Inflammatory macrophage treated with lipopolysaccharide for 1 hour (primary cell): ENCODE data around the gene SLC6A20.
"Not testable (repeated sequence)": the region's sequence is repeated elsewhere in the genome, so short reads cannot be mapped to it uniquely, and the experiment has no call there.

Experiments
- DNase-seq, 2 donors: peaks; one replicate each; pipeline ENCODE4 v3.0.0-alpha.2; 2020 to 2022

The SLC6A20 gene

DNA sequence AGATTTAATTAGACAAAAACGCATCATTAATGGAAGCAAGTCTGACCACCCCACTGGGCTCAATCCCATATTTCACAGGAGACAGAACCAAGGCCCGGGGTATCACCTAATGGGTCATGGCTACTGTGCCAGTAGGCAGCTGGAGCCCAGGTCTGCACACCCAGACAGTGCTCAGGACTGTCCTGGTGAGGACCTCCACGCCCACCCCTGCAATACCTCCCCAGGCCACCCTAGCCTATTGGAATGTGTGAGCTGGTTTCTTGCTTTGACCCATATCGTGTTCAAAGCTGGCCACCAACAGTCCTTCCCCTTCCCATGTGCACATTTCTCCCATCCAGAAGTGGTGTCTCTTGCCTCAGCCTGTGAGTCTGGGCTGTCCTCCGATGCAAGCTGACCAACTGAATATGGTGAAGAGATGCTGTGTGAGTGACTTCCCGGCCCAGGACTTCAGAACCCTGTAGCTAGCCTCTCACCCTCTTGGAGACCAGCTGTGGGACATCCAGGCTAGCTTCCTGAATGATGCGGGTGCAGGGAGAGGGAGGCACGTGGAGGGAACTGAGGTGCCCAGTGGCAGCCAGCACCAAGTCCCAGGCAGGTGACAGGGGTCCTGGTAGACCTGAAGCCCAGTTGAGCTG, 19.1 kb downstream of the SLC6A20 start:
- DNase-seq: no peak

DNA sequence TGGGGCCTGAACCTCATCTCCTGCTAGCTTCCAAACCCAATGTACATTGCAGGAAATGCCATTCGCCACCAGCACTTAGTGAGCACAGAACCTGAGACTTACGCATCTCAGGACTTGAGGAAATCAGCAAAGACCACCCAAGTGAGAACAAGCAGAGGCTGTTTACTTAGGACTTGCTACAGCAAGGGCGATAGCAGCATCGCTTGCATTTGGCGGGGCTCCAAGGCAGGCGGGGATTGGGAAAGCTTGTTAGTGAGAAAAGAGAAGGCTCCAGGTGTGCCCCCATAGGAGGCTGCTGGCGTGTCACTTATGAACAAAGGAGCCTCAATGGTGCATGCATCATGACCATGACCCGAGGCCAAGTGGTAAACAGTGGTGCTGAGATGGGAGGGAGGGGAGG, 19.7 kb downstream of the SLC6A20 start:
- no peak for DNase-seq

DNA sequence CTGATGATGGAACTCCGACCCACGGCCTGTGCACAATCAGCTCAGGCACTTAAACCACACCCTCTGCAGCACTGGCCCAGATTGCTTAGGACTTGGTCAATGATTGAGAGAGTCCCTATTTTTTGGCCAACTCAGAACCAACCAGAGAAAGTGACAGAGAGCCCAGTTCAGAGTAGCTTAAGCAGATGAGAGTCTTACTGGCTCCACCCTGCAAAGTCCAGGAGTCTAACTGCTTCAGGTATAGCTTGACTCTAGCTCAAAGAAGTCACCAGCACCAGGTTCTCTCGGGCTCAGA, 20.1 kb downstream of the SLC6A20 start:
- no peak for DNase-seq

DNA sequence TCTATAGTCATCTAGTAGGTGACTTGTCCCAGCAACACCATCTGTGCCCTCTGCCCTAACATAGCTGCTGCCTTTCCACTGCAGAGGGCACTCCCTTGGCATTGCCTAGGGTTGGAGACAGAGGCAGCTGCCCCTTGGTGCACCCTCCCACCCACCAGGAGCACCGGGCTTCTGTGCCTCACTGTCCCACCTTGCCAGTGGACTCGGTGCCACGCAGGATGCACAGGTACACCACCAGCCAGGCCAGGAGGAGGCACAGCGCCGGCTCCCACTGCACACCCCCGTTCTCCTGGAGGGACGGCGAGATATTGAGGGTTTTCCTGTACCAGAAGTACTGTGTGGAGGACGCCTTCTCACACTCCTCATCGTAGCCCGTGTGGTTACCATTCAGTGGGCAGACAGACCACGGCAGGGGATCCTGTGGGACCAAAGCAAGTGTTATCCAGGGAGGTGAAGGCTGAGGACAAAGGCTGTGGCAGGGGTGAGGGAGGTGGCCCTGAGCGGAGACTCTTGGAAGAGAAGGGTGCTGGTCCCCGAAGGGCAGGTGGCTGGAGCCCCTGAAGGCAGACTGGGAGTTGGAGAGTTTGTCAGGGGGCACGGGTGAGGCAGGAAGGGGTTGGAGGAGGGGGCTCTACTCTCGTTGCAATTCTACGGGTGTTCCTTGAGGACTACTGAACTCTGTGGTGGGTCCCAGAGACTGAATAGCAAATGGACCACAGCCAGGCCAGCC, 20.6 kb downstream of the SLC6A20 start:
- DNase-seq: no peak

DNA sequence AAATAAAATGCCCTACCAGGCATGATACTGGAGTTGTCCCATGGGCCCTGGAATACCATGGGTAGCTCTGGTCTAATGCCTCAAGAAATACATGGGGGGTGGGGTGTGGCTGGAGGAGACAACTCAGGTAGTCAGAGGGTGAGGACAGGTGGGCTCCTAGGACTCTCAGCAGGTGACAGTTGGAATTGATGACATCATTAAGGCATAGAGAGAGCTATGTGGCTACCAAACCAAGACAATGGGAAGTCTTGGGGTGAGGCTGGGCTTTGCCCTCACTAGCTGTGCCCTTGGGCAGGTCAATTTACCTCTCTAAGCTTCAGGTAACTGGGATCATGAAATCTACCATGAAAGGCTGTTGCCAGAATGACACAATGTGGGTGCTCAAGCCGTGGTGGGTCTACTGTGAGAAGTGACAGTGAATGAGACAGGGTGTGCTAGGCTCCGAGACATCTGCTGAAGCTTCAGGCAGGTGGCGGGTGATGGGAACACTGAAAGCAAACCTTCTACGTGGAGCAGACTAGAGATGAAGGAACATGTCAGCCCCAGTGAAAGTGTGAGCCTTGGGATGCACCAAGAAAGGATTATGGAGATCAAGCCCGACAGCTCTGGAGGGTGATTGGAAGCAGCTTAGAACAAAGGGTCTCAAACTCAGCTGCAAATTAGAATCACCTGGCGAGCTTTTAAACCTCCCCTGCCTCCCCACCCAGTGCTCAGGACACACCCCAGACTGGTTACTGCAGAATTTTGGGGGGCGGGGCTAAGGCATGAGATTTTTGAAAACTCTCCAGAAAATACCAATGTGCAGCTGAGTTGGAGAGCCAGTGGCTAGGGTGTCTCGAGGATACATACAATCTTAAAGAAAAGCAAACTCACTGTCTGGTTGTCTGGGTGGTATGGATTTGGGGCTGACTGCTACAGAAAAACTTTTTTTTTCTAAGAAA, 21.5 kb downstream of the SLC6A20 start:
- no peak for DNase-seq

DNA sequence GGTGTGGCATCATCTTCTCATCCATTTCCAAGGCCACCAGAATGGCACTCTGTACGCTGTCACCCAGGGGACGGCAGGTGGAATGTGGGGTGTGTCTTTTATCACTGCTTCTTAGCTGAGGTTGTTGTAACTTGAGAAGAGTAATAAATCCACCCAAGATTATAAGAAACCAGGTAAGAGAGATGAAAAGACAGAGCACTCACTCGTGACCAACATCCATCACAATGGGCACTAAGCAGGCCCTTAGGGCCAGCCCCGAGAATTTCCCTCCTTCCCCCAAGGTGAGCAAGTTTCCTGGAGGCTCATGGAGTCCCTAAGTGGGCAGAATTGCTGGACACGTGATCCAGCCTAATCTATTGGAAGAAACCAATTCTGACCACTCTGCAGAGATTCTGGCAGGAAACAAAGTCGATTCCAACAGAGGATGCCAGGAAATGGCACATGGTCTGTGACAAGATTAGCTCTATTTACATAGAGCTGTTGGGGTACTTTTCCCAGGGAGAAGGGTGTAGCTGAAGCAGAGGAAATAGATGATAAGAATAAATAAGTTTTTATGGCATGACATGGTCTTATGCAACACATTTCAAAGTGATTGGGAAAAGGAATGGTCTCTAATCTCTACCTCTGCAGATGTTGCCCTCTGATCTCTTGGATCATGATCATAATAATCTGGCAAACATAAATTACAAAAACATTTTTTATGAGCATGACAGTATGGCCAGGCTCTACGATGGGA, 22.5 kb downstream of the SLC6A20 start:
- DNase-seq: no peak

DNA sequence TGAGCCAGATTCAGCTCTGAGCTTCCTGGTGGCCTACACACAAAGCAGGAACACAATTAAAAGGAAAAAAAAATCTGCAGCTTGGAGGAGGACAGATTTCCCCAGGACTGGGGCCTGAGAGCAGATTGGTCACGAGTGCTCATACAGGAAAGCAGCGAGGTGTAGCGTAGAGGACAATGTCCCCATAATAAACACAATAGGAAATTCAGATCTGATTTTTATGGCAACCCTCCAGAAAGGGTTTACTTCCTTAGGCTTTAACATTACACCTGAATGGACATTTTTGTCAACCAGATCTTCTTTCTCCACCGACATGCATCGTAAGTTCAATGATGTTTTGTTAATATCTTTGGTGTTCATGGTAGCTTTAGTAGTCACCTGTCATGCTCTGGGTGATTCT, 23.3 kb downstream of the SLC6A20 start:
- no peak for DNase-seq

DNA sequence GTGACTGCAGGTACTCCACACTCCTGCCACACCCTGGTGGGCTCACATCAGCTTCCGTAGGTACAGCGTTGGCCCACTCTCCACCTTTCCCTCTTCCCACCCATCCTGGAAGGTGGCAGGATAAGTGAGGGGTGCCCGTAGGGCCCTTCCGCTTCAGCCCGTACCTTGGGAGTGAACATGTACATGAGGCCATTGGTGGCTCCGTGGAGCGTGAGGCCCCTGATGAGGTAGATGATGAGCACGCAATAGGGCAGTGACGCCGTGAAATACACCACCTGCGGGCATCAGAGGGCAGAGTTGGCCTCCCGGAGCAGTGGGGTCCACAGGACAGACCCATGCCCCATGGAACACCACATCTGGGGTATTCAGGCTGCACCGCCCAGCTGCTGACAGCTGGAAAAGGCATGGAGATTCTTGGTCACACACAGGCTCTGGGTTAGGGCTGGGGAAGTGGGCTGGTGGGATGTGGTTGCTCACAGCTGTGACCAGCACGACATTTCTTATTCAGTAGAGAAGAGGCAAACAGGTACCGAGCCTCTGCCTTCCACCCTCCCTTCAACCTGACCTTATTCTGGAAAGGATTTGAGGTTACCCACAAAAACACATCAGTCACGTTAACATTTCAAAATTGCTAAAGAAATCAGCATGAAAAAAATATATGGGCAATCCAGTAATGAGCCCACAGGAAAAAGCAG, 23.8 kb downstream of the SLC6A20 start:
- DNase-seq: no peak

DNA sequence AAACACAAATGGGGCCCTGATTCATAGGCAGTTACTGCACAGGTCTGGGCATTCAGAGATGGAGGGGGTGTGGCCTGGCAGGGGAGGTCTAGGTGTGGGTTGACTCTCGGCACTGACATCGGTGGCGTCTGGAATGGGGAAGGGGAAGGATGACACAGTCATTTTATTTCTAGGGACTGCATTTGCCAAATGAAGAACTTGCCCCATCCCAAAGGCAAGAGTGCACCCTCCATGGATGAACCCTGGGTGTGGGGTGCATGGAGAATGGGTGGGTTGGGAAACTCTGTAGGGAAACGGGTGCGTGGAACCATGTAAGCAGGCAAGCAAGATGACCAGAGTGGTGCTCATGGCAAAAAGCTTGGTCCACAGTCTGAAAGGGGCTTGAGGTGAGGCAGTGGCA, 24.5 kb downstream of the SLC6A20 start:
- DNase-seq: no peak

DNA sequence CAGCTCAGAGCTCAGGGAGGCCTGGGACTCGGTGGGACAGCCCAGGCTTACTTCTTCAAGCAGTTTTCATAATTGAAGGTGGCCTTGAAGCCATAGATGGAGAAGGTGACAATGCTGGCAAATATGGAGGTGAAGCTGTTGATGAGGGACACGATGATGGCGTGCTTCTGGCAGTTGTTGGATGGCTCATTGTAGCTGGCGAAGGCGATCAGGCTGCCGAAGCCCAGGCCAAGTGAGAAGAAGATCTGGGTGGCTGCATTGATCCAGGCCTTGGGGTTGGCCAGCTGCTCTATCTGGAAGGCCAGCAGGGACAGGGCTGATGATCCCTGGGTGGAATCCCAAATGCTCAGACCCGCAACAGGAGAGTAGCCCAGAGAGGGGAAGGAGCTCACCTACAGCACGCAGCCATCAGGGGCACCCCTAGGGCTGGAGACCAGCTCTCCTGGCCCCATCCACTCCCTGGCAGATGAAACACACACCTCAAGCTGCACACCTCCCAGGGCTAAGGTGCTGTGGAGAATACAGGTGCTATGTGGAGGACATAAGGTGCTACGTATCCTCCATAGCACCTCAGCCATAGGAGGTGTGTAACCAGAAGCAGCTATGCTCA, 25.1 kb downstream of the SLC6A20 start:
- no peak for DNase-seq

DNA sequence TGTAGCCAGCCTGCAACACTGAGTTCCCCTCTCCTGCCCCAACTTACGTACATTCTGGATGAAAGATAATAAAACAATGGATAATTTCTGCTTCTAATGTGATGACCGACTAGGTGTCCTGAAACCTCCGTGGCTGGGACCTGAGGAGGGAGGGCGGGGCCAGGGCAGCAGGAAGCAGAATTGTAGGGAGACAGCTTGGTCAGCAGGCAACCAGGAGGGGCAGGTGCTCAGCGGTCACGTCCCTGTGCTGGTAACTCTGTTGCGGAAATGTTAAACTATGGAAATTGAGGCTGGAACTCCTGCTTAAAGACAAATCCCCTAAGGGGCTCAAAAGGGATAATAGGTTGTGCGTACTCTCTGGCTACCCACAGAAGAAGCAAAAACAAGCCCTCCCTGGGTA, 30.4 kb downstream of the SLC6A20 start:
- DNase-seq: no peak

DNA sequence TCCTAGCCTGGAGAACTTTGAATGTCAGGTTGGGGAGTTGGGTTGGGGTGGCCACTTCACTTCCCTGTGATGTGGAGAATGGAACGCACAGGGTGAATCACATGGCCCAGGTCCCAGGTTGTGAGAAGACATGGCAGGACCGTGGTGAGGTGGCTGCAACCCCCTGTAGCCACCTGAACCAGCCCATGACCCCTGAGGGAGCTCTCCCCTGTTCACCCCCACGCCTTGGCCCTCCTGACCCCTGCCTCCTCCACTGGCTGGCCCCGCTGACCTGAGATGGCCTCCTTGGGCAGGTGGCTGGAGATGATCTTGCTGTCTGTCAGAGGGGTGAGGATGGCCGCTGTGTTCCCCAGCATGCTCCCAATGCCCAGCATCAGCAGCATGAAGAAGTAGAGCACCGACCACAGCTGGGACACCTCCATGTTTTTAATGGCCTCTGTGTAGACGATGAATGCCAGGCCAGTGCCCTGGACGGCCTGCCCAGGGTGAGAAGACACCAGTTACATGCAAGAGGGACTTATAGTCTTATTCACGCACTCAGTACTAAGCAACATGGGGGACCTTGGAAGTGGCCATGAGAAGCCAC, 31.0 kb downstream of the SLC6A20 start:
- no peak for DNase-seq

DNA sequence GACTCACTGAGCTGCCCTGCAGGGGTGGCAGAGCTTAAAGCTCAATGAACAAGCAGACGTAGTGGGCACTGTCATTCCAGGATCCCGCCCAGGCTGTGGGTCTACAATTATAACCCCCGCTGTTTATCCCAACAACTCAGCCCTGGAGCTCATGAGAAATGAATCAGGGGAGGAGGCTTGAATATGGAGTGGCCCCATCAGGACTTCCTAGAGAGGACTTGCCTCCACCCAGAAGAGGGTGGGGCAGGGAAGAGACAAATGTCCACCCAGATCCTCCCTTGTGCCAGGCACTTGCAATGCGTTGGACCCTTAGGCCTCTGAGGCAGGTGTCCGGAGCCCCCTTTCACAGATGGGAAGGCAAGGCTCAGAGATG, 33.0 kb downstream of the SLC6A20 start:
- no peak for DNase-seq

DNA sequence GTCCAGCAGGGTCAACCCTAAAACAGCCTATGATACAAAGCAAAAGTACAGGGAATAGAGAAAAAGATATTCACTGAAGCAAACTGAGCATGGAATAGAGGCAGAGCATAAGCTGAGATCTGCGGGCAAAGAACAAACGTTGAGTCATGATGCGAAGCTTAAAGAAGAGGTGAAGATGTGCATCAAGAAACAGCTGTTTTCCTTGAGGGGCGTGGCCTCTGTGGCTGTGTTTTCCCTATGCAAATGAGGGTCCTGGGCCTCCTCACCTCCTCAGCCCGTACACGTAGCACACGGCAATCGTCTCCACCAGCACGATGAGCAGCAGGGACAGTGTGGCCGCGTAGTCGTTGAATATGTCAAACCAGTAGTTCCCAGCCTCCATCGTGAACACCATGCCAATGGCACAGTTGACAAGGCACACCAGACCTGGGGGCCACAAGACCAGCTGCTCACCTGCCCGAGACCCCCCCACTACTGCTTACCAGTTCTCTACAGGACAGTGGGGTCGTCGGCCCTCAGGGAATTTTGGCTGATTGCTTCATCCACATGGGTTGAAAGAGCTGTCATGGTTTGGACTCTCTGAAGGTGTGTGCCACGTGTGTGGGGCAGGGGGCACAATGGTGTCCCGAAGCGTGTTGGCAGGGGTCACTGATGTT, 33.6 kb downstream of the SLC6A20 start:
- no peak for DNase-seq

DNA sequence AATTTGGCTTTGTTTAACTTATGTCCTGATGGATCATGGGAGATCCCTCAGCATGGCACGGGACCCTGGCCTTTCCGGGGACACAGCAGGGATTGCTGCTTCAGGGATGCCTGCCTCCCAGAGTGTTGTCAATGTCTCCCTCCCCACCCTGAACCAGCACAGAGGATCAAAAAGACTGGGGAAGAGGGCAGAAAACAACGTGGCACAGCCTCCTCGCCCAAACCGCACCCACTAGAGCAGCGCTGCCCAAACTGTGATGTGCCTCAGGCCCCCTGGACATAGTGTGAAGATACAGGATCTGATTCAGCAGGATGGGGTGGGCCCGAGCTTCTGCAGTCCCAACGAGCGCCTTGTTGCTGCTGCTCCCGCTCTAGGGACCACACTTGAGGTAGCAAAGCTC, 34.5 kb downstream of the SLC6A20 start:
- no peak for DNase-seq

DNA sequence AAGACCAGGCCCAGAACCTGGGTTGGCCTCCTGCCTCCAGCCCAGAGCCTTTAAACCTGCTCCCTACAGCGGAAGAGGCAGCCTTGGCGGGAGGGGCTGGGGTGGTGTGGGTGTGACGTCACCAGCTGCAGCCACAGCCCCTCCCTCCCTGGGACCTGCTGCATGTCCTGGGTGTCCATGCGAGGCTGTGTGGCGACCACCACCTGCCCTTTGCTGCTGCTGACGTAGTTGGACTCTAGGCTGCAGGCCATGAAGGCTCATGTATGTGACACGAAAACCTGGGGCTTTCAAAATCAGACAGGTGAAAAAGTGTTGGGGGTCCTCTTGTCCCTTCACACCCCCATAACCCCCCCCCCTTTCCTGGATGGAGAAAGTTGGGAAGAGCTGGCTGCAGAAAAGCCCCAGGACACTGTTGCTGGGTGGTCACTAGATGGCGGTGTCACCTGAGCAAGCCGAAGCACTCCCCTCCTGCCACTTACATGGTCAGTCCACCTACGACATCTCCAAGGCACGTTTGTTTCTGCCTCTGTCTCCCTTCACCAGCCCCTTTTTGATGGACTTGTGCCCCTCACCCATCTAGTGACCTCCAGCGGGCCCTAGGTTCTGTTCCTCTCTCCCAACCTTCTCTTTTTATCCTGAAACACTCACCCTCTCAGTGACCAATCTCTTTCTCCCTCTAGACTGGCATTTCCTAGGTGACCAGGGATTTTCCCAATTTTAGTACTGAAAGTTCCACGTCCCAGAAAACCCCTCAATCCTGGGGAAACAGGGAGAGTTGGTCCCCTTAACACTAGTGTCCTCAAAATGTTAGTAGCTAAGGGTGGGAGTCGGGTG, 35.2 kb downstream of the SLC6A20 start:
- peak; percentile 28 to 45 for DNase-seq

DNA sequence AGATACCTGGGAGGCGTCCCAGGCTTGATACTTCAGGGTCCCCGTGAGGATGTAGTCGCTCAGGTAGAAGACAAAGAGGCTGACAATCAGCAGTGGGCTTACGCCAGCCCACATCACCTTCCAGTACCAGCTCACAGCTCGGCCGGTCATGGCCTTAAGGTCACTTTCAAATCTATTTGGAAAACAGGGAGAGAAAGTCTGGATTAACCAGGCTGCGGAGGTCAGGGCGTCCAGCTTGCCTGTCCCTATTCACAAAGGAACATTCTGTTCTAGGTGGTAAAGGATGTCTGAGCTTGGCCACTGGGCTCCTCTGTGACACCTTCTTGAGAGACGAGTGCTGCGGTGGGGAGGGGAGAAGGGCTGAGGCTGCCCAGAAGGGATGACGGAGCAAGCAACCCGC, 36.5 kb downstream of the SLC6A20 start:
- no peak for DNase-seq

DNA sequence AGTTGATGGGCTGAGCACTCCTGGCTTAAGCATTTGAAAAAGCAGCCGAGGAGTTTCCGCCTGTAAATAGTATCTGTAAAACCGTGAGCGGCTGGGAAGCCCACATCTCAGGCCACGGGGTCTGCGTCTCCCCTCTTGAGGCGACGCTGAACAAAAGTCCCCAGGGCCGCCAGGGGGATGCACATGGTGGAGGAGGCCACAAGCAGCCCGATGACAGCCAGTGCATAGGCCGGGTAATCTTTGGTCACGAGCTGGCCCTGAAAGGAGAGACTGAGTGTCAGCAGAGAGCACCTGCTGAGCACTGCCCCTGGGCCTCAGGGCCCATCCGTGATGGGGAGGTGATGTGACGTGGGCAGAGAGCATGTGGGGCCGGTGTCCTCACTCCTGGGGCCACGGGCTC, 37.5 kb downstream of the SLC6A20 start:
- DNase-seq: no peak

DNA sequence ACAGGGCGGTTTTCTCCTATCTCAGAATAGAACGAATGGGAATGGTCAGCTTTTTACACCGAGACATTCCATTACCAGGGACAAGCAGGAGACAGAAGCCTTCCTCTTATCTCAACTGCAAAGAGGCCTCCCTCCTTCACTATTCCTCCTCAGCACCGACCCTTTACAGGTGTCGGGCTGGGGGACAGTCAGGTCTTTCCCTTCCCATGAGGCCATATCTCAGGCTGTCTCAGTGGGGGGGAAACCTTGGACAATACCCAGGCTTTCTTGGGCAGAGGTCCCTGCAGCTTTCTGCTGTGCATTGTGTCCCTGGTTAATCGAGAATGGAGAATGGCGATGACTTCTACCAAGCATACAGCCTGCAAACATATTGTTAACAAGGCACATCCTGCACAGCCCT, 39.2 kb downstream of the SLC6A20 start:
- not testable (repeated sequence) for DNase-seq

DNA sequence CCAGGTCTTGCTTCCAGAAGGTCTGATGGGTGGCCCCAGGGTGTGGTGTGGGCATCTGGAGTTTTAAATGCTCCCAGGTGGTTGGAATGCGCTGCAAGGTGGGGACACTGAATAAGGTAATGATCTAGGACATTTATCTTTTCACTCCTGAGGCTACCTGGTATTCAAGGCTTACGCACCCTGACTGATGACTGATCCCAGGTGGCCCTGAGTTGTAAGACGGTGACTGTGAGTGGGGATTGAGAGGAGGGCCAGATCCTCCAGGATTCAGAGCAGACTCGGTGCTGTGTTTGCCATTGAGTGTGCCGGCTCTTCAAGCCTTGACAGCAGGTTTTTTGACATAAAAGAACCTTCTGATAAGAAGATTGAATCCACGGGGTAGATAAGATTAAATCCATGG, 40.3 kb downstream of the SLC6A20 start:
- DNase-seq: no peak
